ENCODE measurements around the gene COL24A1.

COL24A1 gene

GRCh38 chr1:85849660-85850059, 306.9 kb downstream of the COL24A1 start:
- TF ChIP-seq EZH2 (IDR thresholded peaks at IDR 0.05; ENCODE audit: borderline replicate concordance, low read depth, low read length, severe bottlenecking): no peak
- TF ChIP-seq CTCF (IDR thresholded peaks at IDR 0.05; ENCODE audit: borderline replicate concordance, extremely low read depth, low read length, poor library complexity, severe bottlenecking): no peak
- Histone ChIP-seq H2AFZ (ENCODE audit: low read depth, low read length) (no peak overlapping the region), H3K36me3 (ENCODE audit: insufficient read depth, low read length) (no peaks in the 10 kb centered on the region), H3K9ac (ENCODE audit: low read depth, low read length) (no peak overlapping the region), H3K4me1 (ENCODE audit: insufficient read depth, low read length) (peaks cover 21% of the 10 kb centered on the region), H3K4me3 (ENCODE audit: low read depth in 1 of 2, low read length in 2 of 2) (no peak overlapping the region), H3K9me3 (ENCODE audit: insufficient read depth, low read length, severe bottlenecking) (no peaks in the 10 kb centered on the region), H3K79me2 (ENCODE audit: insufficient read depth, low read length) (no peaks in the 10 kb centered on the region), H4K20me1 (ENCODE audit: insufficient read depth, low read length) (no peaks in the 10 kb centered on the region), H3K4me2 (ENCODE audit: insufficient read depth, low read length) (no peak overlapping the region), H3K27me3 (ENCODE audit: insufficient read depth, low read length, poor library complexity) (no peaks in the 10 kb centered on the region), H3K27ac (ENCODE audit: low read length) (no peak overlapping the region)
- ATAC-seq (ENCODE audit: insufficient read depth, low read depth) (no peak), DNase-seq (no peak)

GRCh38 chr1:85847356-85847755, 309.2 kb downstream of the COL24A1 start:
- TF ChIP-seq EZH2 (IDR thresholded peaks at IDR 0.05; ENCODE audit: borderline replicate concordance, low read depth, low read length, severe bottlenecking): no peak
- no peak for TF ChIP-seq CTCF (IDR thresholded peaks at IDR 0.05; ENCODE audit: borderline replicate concordance, extremely low read depth, low read length, poor library complexity, severe bottlenecking)
- no peaks in the 10 kb centered on the region for H3K27me3 ChIP-seq (ENCODE audit: insufficient read depth, low read length, poor library complexity)
- no peak overlapping the region for H3K4me3 ChIP-seq (ENCODE audit: low read depth in 1 of 2, low read length in 2 of 2)
- no peaks in the 10 kb centered on the region for H4K20me1 ChIP-seq (ENCODE audit: insufficient read depth, low read length)
- ATAC-seq (ENCODE audit: insufficient read depth, low read depth): no peak
- no peak for DNase-seq
- H3K9me3 ChIP-seq (ENCODE audit: insufficient read depth, low read length, severe bottlenecking): no peaks in the 10 kb centered on the region
- H3K4me2 ChIP-seq (ENCODE audit: insufficient read depth, low read length): no peak overlapping the region
- no peak overlapping the region for H3K27ac ChIP-seq (ENCODE audit: low read length)
- no peaks in the 10 kb centered on the region for H3K36me3 ChIP-seq (ENCODE audit: insufficient read depth, low read length)
- peaks cover 21% of the 10 kb centered on the region for H3K4me1 ChIP-seq (ENCODE audit: insufficient read depth, low read length)
- H3K9ac ChIP-seq (ENCODE audit: low read depth, low read length): no peak overlapping the region
- H2AFZ ChIP-seq (ENCODE audit: low read depth, low read length): no peak overlapping the region
- no peaks in the 10 kb centered on the region for H3K79me2 ChIP-seq (ENCODE audit: insufficient read depth, low read length)

- TF ChIP-seq CTCF (IDR thresholded peaks at IDR 0.05; ENCODE audit: borderline replicate concordance, extremely low read depth, low read length, poor library complexity, severe bottlenecking) (no peak), EZH2 (IDR thresholded peaks at IDR 0.05; ENCODE audit: borderline replicate concordance, low read depth, low read length, severe bottlenecking) (no peak)
- Histone ChIP-seq H4K20me1 (ENCODE audit: insufficient read depth, low read length) (no peaks in the 10 kb centered on the region), H3K36me3 (ENCODE audit: insufficient read depth, low read length) (no peaks in the 10 kb centered on the region), H3K4me3 (ENCODE audit: low read depth in 1 of 2, low read length in 2 of 2) (no peak overlapping the region), H3K27ac (ENCODE audit: low read length) (no peak overlapping the region), H3K27me3 (ENCODE audit: insufficient read depth, low read length, poor library complexity) (no peaks in the 10 kb centered on the region), H3K79me2 (ENCODE audit: insufficient read depth, low read length) (no peaks in the 10 kb centered on the region), H3K9ac (ENCODE audit: low read depth, low read length) (no peak overlapping the region), H3K4me1 (ENCODE audit: insufficient read depth, low read length) (peaks cover 21% of the 10 kb centered on the region), H3K4me2 (ENCODE audit: insufficient read depth, low read length) (no peak overlapping the region), H3K9me3 (ENCODE audit: insufficient read depth, low read length, severe bottlenecking) (no peaks in the 10 kb centered on the region), H2AFZ (ENCODE audit: low read depth, low read length) (no peak overlapping the region)
- DNase-seq (no peak), ATAC-seq (ENCODE audit: insufficient read depth, low read depth) (no peak)
Measured at GRCh38 chr1:85846706-85847105, 309.9 kb downstream of the COL24A1 start.

- no peaks in the 10 kb centered on the region for H4K20me1 ChIP-seq (ENCODE audit: insufficient read depth, low read length)
- no peaks in the 10 kb centered on the region for H3K27me3 ChIP-seq (ENCODE audit: insufficient read depth, low read length, poor library complexity)
- TF ChIP-seq EZH2 (IDR thresholded peaks at IDR 0.05; ENCODE audit: borderline replicate concordance, low read depth, low read length, severe bottlenecking): no peak
- TF ChIP-seq CTCF (IDR thresholded peaks at IDR 0.05; ENCODE audit: borderline replicate concordance, extremely low read depth, low read length, poor library complexity, severe bottlenecking): peak; percentile 20
- H3K4me3 ChIP-seq (ENCODE audit: low read depth in 1 of 2, low read length in 2 of 2): no peak overlapping the region
- DNase-seq (no peak), ATAC-seq (ENCODE audit: insufficient read depth, low read depth) (no peak)
- H3K36me3 ChIP-seq (ENCODE audit: insufficient read depth, low read length): no peaks in the 10 kb centered on the region
- no peak overlapping the region for H3K27ac ChIP-seq (ENCODE audit: low read length)
- H3K9ac ChIP-seq (ENCODE audit: low read depth, low read length): no peak overlapping the region
- H3K79me2 ChIP-seq (ENCODE audit: insufficient read depth, low read length): no peaks in the 10 kb centered on the region
- no peak overlapping the region for H2AFZ ChIP-seq (ENCODE audit: low read depth, low read length)
- H3K4me2 ChIP-seq (ENCODE audit: insufficient read depth, low read length): no peak overlapping the region
- no peaks in the 10 kb centered on the region for H3K4me1 ChIP-seq (ENCODE audit: insufficient read depth, low read length)
- H3K9me3 ChIP-seq (ENCODE audit: insufficient read depth, low read length, severe bottlenecking): no peaks in the 10 kb centered on the region
Measured at GRCh38 chr1:85839459-85839858, 317.1 kb downstream of the COL24A1 start.
